ENCODE results near the gene PGM2.
"Not testable (repeated sequence)": the region's sequence is repeated elsewhere in the genome, so short reads cannot be mapped to it uniquely, and the experiment has no call there.

PGM2 gene

DNA sequence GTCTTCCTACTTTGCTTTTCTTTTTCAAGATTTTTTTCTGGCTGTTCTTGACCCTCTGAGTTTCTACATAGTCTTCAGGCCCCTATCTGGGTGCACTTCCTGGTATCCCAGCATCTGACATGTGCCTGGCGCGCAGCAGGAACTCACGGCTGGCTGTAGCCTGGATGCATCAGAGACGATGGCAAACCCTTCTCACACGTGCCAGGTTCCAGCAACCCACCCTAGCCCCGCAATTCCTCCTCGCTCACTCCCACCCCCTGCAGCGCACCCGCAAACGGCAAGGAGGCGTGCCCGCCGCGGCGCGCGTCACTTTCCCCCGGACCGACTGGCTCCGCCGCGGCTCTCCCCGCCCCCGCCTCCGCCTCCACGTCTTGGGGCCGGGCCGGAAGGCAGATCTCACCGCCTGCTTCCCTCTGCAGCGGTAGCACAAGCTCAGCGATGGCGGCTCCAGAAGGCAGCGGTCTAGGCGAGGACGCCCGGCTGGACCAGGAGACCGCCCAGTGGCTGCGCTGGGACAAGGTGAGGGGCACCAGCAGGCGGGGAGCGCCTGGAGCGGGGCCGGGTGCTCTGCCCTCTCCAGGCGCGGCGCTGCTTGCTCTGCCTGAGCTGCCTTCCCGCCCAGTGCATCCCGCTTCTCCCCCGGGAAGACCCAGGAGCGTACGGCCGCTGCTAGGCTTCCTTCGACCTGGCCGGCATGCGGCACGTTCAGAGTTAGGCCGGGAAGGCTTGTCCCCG lies at the start of gene PGM2:
TSS of gene PGM2 (plus strand) at position 392 of the 735 bp plus-strand sequence. CDS start at position 439, 47 bp downstream.
- peak within 1 kb of the TSS; percentile 91 for H3K27ac ChIP-seq
- TF ChIP-seq ZFX (IDR thresholded peaks at IDR 0.05; ENCODE audit: borderline replicate concordance): no peak
- TF ChIP-seq, protein P1, sequence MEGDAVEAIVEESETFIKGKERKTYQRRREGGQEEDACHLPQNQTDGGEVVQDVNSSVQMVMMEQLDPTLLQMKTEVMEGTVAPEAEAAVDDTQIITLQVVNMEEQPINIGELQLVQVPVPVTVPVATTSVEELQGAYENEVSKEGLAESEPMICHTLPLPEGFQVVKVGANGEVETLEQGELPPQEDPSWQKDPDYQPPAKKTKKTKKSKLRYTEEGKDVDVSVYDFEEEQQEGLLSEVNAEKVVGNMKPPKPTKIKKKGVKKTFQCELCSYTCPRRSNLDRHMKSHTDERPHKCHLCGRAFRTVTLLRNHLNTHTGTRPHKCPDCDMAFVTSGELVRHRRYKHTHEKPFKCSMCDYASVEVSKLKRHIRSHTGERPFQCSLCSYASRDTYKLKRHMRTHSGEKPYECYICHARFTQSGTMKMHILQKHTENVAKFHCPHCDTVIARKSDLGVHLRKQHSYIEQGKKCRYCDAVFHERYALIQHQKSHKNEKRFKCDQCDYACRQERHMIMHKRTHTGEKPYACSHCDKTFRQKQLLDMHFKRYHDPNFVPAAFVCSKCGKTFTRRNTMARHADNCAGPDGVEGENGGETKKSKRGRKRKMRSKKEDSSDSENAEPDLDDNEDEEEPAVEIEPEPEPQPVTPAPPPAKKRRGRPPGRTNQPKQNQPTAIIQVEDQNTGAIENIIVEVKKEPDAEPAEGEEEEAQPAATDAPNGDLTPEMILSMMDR (IDR thresholded peaks at IDR 0.05): no peak

DNA sequence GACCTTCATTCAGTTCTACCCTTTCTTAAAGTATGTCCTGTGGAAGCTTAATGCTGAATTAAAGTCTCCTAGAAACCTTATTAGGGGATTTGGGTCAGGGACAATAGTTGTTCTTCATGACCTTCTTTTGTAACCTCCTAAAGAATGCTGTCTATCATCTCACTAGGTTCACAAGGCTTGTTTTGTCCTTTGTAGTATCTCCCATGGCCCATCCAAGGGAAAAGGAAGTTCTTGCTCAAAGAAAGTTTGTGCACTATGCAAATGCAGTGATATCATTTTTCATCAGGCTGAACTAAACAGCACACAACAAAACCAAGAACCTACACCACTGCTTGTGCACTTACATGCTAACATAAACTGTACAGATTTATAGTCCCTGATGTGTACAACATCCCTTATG lies 46.6 kb upstream of the PGM2 start:
- no peak for TF ChIP-seq ZFX (IDR thresholded peaks at IDR 0.05; ENCODE audit: borderline replicate concordance)
- TF ChIP-seq, protein P1 (IDR thresholded peaks at IDR 0.05): no peak
- H3K27ac ChIP-seq: no peak overlapping the region

GRCh38 chr4:37780444-37781130 lies 45.9 kb upstream of the PGM2 start:
- H3K27ac ChIP-seq: no peak overlapping the region
- TF ChIP-seq, protein P1 (IDR thresholded peaks at IDR 0.05): no peak
- TF ChIP-seq ZFX (IDR thresholded peaks at IDR 0.05; ENCODE audit: borderline replicate concordance): no peak

DNA sequence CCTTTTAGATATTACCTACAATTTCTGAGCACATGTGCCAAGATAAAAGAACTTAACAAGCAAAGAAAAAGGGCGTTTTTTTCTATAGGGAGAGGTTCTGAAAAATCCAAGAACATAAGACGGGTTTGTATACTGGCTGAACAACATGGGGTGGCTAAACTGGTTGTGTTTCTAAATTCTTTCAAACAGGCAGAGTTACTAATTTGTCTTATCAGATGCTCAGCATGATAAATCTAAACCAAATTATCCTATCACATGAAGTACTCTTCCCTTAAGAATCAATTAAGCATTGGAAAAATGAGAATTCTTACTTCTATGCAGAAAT lies 45.4 kb upstream of the PGM2 start:
- H3K27ac ChIP-seq: no peak overlapping the region
- no peak for TF ChIP-seq ZFX (IDR thresholded peaks at IDR 0.05; ENCODE audit: borderline replicate concordance)
- TF ChIP-seq, protein P1 (IDR thresholded peaks at IDR 0.05): no peak

- H3K27ac ChIP-seq: not testable (repeated sequence)
These were observed 40.2 kb upstream of the PGM2 start for GRCh38 chr4:37786267-37786666.

GRCh38 chr4:37787883-37788460 lies 38.5 kb upstream of the PGM2 start:
- not testable (repeated sequence) for H3K27ac ChIP-seq

- TF ChIP-seq, protein P1 (IDR thresholded peaks at IDR 0.05): no peak
- no peak for TF ChIP-seq ZFX (IDR thresholded peaks at IDR 0.05; ENCODE audit: borderline replicate concordance)
- no peak overlapping the region for H3K27ac ChIP-seq
These were observed 37.7 kb upstream of the PGM2 start for GRCh38 chr4:37788819-37789218.

DNA sequence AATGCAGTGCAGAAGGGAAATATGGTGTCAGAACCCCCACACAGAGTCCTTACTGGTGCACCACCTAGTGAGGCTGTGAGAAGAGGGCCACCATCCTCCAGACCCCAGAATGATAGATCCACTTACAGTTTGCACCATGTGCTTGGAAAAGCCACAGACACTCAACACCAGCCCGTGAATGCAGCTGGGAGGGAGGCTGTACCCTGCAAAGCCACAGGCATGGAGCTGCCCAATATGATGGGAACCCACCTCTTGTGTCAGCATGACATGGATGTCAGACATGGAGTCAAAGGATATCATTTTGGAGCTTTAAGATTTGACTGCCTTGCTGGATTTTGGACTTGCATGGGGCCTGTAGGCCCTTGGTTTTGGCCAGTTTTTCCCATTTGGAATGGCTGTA lies 34.2 kb upstream of the PGM2 start:
- TF ChIP-seq ZFX (IDR thresholded peaks at IDR 0.05; ENCODE audit: borderline replicate concordance): no peak
- TF ChIP-seq, protein P1 (IDR thresholded peaks at IDR 0.05): no peak
- H3K27ac ChIP-seq: no peak overlapping the region

All from 22Rv1 (cell line).